ENCODE data around the gene JAKMIP1. TPM values are rescaled to one million over a fixed set of nuclear protein-coding genes. Genes with fewer than 3 reads are reported as not detected.

The JAKMIP1 gene
- total RNA-seq, 2 donors from 2014 or later = 0.78 to 1.3 TPM

DNA sequence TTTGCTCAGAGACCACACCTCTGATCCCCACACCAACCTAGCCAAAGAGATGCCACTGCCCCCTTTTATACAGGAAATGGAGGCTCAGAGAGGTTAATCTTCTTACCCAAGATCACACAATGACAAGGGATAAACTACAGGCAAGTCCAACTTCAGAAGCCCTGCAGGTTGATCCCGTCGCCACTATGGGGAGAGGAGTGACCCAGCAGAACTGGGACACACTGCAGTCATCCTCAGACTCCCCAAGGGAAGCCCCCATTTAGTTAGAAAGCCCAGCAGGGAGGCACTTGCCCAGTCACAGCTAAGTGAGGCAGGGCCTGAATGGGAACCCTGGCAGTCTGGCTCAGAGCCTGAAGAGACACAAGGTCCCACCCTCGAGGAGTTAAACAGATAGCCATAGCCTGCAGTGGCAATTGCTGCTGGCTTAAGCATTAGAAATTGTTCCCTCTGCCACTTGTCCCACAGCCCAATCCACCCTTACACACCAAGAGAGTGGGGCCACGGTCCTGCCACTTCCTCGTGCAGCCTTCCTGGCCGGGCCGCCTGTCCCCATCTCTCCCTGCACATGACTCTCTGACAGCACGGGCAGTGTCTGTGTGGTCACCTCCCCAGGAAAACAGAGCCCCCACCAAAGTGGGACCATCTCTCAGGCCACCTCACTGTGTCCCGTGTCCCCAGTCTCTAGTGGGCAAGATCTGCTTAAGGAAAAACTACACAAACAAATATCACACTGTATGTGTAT is 2.7 kb downstream of the JAKMIP1 start:
- H3K27me3 ChIP-seq = peaks cover 0 to 33% of the 10 kb centered on the region in 2 donors
- no peak overlapping the region for H3K27ac ChIP-seq
- TF ChIP-seq, protein P1, sequence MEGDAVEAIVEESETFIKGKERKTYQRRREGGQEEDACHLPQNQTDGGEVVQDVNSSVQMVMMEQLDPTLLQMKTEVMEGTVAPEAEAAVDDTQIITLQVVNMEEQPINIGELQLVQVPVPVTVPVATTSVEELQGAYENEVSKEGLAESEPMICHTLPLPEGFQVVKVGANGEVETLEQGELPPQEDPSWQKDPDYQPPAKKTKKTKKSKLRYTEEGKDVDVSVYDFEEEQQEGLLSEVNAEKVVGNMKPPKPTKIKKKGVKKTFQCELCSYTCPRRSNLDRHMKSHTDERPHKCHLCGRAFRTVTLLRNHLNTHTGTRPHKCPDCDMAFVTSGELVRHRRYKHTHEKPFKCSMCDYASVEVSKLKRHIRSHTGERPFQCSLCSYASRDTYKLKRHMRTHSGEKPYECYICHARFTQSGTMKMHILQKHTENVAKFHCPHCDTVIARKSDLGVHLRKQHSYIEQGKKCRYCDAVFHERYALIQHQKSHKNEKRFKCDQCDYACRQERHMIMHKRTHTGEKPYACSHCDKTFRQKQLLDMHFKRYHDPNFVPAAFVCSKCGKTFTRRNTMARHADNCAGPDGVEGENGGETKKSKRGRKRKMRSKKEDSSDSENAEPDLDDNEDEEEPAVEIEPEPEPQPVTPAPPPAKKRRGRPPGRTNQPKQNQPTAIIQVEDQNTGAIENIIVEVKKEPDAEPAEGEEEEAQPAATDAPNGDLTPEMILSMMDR (IDR thresholded peaks at IDR 0.05) = no peak
- TF ChIP-seq POLR2A (IDR thresholded peaks at IDR 0.05) = no peak
- intact Hi-C loops (cut with DNase I) = no loop called here
- peaks cover 24% of the 10 kb centered on the region for H3K4me1 ChIP-seq
- WGBS, 2 donors = 46 to 49% methylated on average over 6 to 9 of the region's 9 CpGs
- DNase-seq = no peak
- H3K9me3 ChIP-seq = peaks cover 0 to 8% (median 0%) of the 10 kb centered on the region in 3 donors
- no peak for ATAC-seq
- H3K4me3 ChIP-seq = no peak overlapping the region
- no peaks in the 10 kb centered on the region for H3K36me3 ChIP-seq (replicated peaks in 1 of 2; ENCODE audit: insufficient read depth in 1 of 2, low read depth in 2 of 2)

DNA sequence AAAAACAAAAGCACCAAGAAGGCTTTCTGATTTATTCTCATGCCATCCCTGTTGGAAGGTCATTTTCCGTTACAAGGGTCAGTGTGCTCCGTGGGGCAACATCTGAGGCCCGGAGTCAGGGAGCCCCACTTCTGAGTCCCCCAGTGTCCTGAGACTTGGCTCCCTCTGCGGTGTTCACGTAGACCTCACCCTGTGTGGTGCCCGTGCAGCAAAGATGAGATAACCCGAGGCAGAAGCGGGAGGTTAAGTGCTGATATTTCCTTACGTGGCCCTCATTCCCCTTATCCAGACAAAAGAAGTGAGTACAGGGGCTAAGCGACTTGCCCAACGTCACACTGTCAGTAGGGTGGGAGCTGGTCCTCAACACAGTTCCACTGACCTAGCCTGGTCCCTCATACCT is 3.5 kb downstream of the JAKMIP1 start:
- Histone ChIP-seq H3K27me3 (peaks cover 0 to 33% of the 10 kb centered on the region in 2 donors), H3K36me3 (replicated peaks in 1 of 2; ENCODE audit: insufficient read depth in 1 of 2, low read depth in 2 of 2) (no peaks in the 10 kb centered on the region), H3K4me3 (no peak overlapping the region), H3K4me1 (peaks cover 24% of the 10 kb centered on the region), H3K9me3 (peaks cover 0 to 8% (median 0%) of the 10 kb centered on the region in 3 donors), H3K27ac (no peak overlapping the region)
- intact Hi-C loops (cut with DNase I) = no loop called here
- ATAC-seq (no peak), DNase-seq (no peak)
- WGBS, 2 donors = 54 to 57% methylated on average over 11 of the region's 11 CpGs
- TF ChIP-seq, protein P1 (IDR thresholded peaks at IDR 0.05) = no peak
- no peak for TF ChIP-seq POLR2A (IDR thresholded peaks at IDR 0.05)

DNA sequence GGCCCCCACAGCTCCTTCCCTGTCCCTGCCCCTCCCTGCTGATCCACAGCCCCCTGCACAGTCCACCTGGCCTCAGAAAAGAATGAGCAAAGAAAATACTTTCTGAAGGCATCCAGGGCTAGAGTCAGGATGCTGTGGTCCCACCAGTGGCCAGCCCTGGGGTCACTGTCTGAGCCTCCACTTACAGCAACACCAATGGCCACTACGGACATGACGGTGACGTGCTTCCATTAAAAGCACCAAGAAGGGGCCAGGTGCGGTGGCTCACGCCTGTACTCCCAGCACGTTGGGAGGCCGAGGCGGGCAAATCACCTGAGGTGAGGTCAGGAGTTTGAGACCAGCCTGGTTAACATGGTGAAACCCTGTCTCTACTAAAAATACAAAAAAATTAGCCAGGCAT is 4.0 kb downstream of the JAKMIP1 start:
- TF ChIP-seq, protein P1 (IDR thresholded peaks at IDR 0.05) = no peak
- no peak for TF ChIP-seq POLR2A (IDR thresholded peaks at IDR 0.05)
- Histone ChIP-seq H3K27me3 (peaks cover 0 to 33% of the 10 kb centered on the region in 2 donors), H3K4me1 (peaks cover 24% of the 10 kb centered on the region), H3K4me3 (no peak overlapping the region), H3K9me3 (peaks cover 0 to 3% (median 0%) of the 10 kb centered on the region in 3 donors), H3K36me3 (replicated peaks in 1 of 2; ENCODE audit: insufficient read depth in 1 of 2, low read depth in 2 of 2) (no peaks in the 10 kb centered on the region), H3K27ac (no peak overlapping the region)
- no peak for ATAC-seq
- DNase-seq = no peak
- 59 to 79% methylated on average over 8 of the region's 8 CpGs for WGBS, 2 donors
- intact Hi-C loops (cut with DNase I) = no loop called here

DNA sequence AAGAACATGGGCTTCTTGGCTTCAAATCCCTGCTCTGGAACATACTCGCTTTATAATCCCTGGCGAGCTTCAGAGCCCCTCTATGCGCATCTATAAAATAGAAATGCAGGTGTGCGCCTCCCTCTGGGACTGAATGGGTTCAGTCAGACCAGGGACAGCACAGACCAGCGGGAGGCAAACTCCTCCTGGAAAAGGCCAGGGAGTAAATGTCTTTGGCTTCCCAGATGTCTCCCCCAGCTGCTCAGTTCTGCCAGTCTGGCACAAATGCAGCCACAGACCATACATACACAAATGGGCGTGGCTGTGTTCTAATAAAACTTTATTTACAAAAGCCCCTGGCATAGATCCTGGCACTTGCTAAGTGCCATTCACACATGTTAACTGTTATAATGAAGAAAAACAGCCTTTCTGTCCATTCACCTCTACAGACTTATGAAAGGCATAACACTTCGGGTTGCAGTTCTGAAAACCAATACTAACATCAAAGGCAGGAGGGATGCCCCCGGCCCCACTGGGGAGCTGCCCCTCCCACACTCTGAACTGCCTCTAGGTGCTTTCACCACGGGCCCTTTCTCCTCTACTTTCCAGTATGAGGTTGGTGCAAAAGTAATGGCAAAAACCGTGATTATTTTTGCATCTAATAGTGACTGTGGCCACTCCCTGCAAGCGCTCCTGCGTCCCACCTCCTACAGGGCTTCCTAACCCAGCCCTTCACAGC is 4.6 kb downstream of the JAKMIP1 start:
- peaks cover 0 to 33% of the 10 kb centered on the region in 2 donors for H3K27me3 ChIP-seq
- intact Hi-C loops (cut with DNase I) = no loop called here
- no peak for DNase-seq

More for the DNA sequence above, 4.6 kb downstream of the JAKMIP1 start:
- Histone ChIP-seq H3K9me3 (no peaks in the 10 kb centered on the region), H3K36me3 (replicated peaks in 1 of 2; ENCODE audit: insufficient read depth in 1 of 2, low read depth in 2 of 2) (no peaks in the 10 kb centered on the region), H3K4me1 (peaks cover 20% of the 10 kb centered on the region), H3K4me3 (no peak overlapping the region), H3K27ac (no peak overlapping the region)
- ATAC-seq = no peak
- TF ChIP-seq POLR2A (IDR thresholded peaks at IDR 0.05) = no peak
- TF ChIP-seq, protein P1 (IDR thresholded peaks at IDR 0.05) = no peak
- WGBS, 2 donors = 54 to 59% methylated on average over 12 of the region's 12 CpGs

Measured in body of pancreas (tissue), 4 donors.